Activated CD8-positive, alpha-beta T cell treated with anti-CD3 and anti-CD28 coated beads for 36 hours (primary cell): ENCODE measurements around the gene TXNL4A. TPM values are rescaled to one million over a fixed set of nuclear protein-coding genes. Genes with fewer than 3 reads are reported as not detected.

Experiments used
- ATAC-seq: fragments of 200-7000 bp; cut with Tn5 transposase; one replicate; pipeline ENCODE4 v1.10.0; 2021; ENCODE audit warnings: mild to moderate bottlenecking, moderate library complexity
- CTCF ChIA-PET: fragments of 350-600 bp; sonication (Branson Sonifier 250); formaldehyde crosslinking; loops from one replicate; lab custom pipeline; 2021; ENCODE audit warnings: antibody characterized with exemption; lab: Charles Lee
- POLR2A ChIA-PET: fragments of 350-600 bp; sonication (Branson Sonifier 250); formaldehyde crosslinking; loops from one replicate; lab custom pipeline; 2021; ENCODE audit warnings: antibody characterized with exemption; lab: Charles Lee
- DNase-seq: peaks from one replicate; pipeline ENCODE4 v3.0.0-alpha.2; 2020
- H3K27ac Mint-ChIP-seq: one replicate; pipeline ENCODE4 v1.8.0; 2021; ENCODE audit warnings: mild to moderate bottlenecking, mixed read lengths
- H3K27me3 Mint-ChIP-seq: one replicate; pipeline ENCODE4 v1.8.0; 2021; ENCODE audit warnings: mixed read lengths
- H3K36me3 Mint-ChIP-seq: one replicate; pipeline ENCODE4 v1.8.0; 2021; ENCODE audit warnings: low read depth, mixed read lengths
- H3K4me1 Mint-ChIP-seq: one replicate; pipeline ENCODE4 v1.8.0; 2021; ENCODE audit warnings: low read depth, mixed read lengths
- H3K4me3 Mint-ChIP-seq: one replicate; pipeline ENCODE4 v1.8.0; 2021; ENCODE audit warnings: mild to moderate bottlenecking, moderate library complexity, mixed read lengths
- H3K9me3 Mint-ChIP-seq: one replicate; pipeline ENCODE4 v1.8.0; 2021; ENCODE audit warnings: mixed read lengths
- intact Hi-C: fragments of 100-400 bp; cut with micrococcal nuclease; formaldehyde crosslinking; loops from one replicate; pipeline ENCODE4 v1.10.0; 2022
- total RNA-seq, 2 experiments: library from RNA; stranded (reverse); gene quantifications; one replicate each; pipeline ENCODE4 v1.2.3, GENCODE V29; 2021
- TF ChIP-seq, protein P1 (sequence below): fragments of 200-600 bp; IDR thresholded peaks from one replicate; pipeline ENCODE4 v1.8.0; 2022; ENCODE audit warnings: antibody characterized with exemption, mild to moderate bottlenecking

Gene TXNL4A
- total RNA-seq, 2 experiments from 2014 or later, result 172 to 189 TPM

DNA sequence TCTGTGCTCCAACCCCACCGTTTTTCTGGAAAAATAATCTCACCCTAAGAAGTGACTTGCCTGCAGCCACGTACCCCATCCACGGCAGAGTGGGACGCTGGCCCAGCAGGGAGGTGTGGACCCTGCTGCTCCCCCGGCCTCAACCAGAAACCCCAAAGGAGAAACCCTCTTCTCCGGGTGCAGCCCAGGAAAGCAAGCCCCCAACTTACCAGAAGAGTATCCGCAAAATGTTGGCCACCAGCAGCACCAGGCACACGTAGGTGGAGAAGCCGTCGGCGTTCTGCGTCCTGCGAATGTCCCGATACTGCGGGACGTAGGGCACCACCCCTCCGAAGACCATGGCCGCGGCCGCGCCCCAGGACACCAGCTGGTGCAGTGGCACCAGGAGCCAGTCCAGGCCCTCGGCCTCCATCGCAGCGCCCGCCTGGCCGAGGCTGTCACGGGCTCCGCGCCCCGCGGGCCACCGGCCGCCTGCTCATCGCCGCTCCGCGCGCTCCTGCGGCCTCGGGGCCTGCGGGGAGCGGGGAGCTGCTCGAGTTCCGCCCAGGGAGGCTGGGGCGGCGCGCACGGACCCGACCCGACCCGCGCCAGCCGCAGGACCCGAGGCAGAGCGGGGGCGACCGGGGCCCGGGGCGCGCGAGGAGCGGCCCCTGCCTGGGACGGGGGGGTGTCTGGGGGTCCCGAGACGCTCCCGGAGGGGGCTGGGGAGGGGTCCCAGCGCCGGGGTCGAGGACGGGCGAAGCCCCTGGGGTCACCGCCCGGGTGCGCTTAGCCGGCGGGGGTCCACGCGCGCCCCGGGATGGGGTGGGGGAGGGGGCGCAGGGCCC, 37.6 kb downstream of the TXNL4A start:
- TF ChIP-seq, protein P1, sequence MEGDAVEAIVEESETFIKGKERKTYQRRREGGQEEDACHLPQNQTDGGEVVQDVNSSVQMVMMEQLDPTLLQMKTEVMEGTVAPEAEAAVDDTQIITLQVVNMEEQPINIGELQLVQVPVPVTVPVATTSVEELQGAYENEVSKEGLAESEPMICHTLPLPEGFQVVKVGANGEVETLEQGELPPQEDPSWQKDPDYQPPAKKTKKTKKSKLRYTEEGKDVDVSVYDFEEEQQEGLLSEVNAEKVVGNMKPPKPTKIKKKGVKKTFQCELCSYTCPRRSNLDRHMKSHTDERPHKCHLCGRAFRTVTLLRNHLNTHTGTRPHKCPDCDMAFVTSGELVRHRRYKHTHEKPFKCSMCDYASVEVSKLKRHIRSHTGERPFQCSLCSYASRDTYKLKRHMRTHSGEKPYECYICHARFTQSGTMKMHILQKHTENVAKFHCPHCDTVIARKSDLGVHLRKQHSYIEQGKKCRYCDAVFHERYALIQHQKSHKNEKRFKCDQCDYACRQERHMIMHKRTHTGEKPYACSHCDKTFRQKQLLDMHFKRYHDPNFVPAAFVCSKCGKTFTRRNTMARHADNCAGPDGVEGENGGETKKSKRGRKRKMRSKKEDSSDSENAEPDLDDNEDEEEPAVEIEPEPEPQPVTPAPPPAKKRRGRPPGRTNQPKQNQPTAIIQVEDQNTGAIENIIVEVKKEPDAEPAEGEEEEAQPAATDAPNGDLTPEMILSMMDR, result no peak
- Mint-ChIP-seq H3K27me3 (no peaks in the 10 kb centered on the region), H3K36me3 (peaks cover 11% of the 10 kb centered on the region), H3K27ac (peak overlapping the region; percentile 66), H3K4me3 (peak overlapping the region; percentile 73), H3K4me1 (peaks cover 37% of the 10 kb centered on the region), H3K9me3 (no peaks in the 10 kb centered on the region)
- ATAC-seq (peak; percentile 10), DNase-seq (no peak)
- POLR2A ChIA-PET, result interaction anchor here (2.0 to 2.2 kb wide), 2 partner anchors 11 to 36 kb away, joined by 6 to 7 read pairs; no protein-coding TSS in a partner anchor
- CTCF ChIA-PET, result interaction anchor here (1.1 to 2.0 kb wide), 2 partner anchors 13 to 84 kb away, joined by 4 to 6 read pairs; partner anchors contain the start of gene RBFA
- intact Hi-C loops, result no loop called here

DNA sequence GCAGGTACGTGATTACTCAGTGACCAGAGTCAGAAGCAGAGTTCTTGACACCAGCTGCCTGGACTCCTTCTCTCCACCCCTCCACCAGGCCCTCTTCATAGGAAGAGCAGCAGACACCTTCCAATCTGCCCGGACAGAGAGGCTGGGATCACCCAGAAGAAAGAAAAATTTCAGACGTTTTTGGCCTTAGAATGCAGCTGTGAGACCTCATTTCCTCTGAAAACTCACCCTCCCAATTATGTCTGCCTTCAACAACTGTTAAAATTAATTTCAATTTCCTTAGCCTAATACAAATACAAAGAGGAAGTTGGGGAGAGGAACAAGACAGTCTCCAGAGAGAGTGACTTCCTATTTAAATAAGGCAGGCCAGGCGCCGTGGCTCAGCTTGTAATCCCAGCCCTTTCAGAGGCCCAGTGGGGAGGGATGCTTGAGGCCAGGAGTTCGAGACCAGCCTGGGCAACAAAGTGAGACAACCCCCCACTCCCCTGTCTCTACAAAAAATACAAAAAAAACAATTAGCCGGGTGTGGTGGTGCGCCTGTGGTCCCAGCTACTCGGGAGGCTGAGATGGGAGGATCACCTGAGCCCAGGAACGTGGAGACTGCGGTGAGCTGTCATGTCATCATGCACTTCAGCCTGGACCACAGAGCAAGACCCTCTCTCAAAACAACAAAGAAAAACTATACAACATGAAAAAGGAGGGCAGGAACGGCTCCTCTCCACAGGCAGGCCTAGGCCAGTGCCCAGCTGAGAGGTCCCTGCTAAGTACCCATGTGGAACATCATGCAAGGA, 38.5 kb downstream of the TXNL4A start:
- DNase-seq, result no peak
- no peaks in the 10 kb centered on the region for H3K27me3 Mint-ChIP-seq
- H3K4me1 Mint-ChIP-seq, result peaks cover 38% of the 10 kb centered on the region
- peak overlapping the region; percentile 73 for H3K4me3 Mint-ChIP-seq
- peaks cover 11% of the 10 kb centered on the region for H3K36me3 Mint-ChIP-seq
- TF ChIP-seq, protein P1, result no peak
- POLR2A ChIA-PET, result interaction anchor here (1.0 to 2.2 kb wide), 3 partner anchors 12 to 37 kb away, joined by 3 to 6 read pairs (median 4); no protein-coding TSS in a partner anchor
- CTCF ChIA-PET, result no interaction called here
- H3K27ac Mint-ChIP-seq, result peak overlapping the region; percentile 66
- no peak for ATAC-seq
- intact Hi-C loops, result loop anchor here (10.0 kb wide), 1 partner anchor 265 kb away; no protein-coding TSS in a partner anchor
- H3K9me3 Mint-ChIP-seq, result no peaks in the 10 kb centered on the region

DNA sequence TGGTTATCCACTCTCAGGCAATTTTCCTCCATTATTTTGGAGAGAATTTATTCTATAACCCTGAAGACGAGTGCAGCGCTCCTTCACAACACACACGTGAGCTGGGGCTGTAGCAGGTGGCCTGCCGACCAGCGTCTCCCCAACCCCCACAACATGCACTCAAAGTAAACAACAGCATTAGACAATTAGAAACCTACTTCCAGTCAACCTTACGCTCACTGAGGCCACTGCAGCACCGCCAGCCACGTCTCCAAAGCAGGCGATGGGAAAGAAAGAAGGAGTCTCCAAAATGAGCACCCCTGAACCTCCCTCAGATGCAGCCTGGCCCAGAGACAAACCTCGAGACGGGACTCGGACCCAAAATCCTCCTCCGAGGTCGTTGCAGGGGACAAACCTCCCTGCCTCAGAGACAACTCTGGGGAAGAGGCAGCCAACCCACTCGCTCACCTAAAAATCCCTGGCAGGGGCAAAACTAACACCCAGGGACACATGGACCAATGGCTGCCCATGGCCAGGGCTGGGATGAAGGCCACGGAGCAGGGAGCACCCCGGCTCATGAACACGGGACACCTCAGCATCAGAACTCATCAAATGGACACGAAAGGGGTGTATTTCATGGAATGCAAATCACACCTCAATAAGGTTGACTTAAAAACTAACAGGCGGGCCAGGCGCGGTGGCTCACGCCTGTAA, 39.5 kb downstream of the TXNL4A start:
- DNase-seq (no peak), ATAC-seq (no peak)
- H3K4me1 Mint-ChIP-seq, result peaks cover 48% of the 10 kb centered on the region
- CTCF ChIA-PET, result no interaction called here
- H3K36me3 Mint-ChIP-seq, result peaks cover 11% of the 10 kb centered on the region
- H3K27me3 Mint-ChIP-seq, result no peaks in the 10 kb centered on the region
- TF ChIP-seq, protein P1, result no peak
- POLR2A ChIA-PET, result interaction anchor here (1.0 to 1.1 kb wide), 2 partner anchors 13 to 35 kb away, joined by 3 to 4 read pairs; no protein-coding TSS in a partner anchor
- no peaks in the 10 kb centered on the region for H3K9me3 Mint-ChIP-seq
- no peak overlapping the region for H3K4me3 Mint-ChIP-seq
- no peak overlapping the region for H3K27ac Mint-ChIP-seq
- intact Hi-C loops, result loop anchor here (10.0 kb wide), 1 partner anchor 264 kb away; no protein-coding TSS in a partner anchor

DNA sequence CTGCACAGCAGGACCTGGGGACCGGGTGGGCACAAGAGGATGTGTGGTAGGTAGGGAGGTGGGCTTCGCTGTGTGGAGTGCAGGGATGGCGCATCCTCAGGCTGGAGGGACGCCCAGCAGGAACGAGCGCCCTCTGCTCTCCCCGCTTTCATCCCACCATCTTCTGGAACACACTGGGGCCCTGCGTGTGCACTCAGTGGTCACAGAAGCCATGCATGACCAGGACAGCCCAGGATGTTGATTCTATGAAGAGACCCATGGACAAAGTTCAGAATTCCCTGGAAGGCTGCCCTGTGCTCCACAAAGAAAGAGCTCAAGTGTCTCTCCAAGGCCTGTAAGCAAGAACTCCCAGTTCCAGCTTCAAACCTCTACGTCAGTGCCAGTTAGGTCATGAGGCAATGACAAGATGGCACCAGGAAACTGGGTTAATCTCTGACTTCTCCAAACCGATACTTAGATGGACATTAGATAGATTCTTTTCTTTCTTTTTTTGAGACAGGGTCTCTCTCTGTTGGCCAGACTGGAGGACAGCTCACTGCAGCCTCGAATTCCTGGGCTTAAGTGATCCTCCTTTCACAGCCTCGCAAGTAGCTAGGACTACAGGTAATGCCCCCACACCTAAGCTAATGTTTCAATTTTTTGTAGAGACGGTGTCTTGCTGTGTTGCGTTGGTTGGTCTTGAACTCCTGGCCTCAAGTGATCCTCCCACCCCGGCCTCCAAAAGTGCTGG, 40.3 kb downstream of the TXNL4A start:
- ATAC-seq (no peak), DNase-seq (no peak)
- Mint-ChIP-seq H3K27me3 (no peaks in the 10 kb centered on the region), H3K4me1 (peaks cover 51% of the 10 kb centered on the region), H3K4me3 (no peak overlapping the region), H3K36me3 (peaks cover 11% of the 10 kb centered on the region), H3K9me3 (no peaks in the 10 kb centered on the region), H3K27ac (no peak overlapping the region)
- ChIA-PET CTCF (no interaction called here), POLR2A (interaction anchor here (0.6 kb wide), 1 partner anchor 99 kb away, joined by 4 read pairs; no protein-coding TSS in a partner anchor)
- intact Hi-C loops, result loop anchor here (10.0 kb wide), 1 partner anchor 263 kb away; no protein-coding TSS in a partner anchor
- TF ChIP-seq, protein P1, result no peak
